IPS-15b (cell line): ENCODE data around the gene GRB7.
"Not testable (repeated sequence)": the region's sequence is repeated elsewhere in the genome, so short reads cannot be mapped to it uniquely, and the experiment has no call there.

ENCODE experiments used
- H3K27me3 ChIP-seq: one replicate; pipeline ENCODE4 v1.6.1; 2013; ENCODE audit warnings: low read length; ENCODE audit not compliant: control insufficient read depth, insufficient read depth
- H3K36me3 ChIP-seq: one replicate; pipeline ENCODE4 v1.6.1; 2013; ENCODE audit warnings: low read length; ENCODE audit not compliant: control insufficient read depth, insufficient read depth
- H3K4me1 ChIP-seq: one replicate; pipeline ENCODE4 v1.6.1; 2013; ENCODE audit warnings: mild to moderate bottlenecking, low read length; ENCODE audit not compliant: control insufficient read depth, insufficient read depth
- H3K4me3 ChIP-seq: one replicate; pipeline ENCODE4 v1.5.1; 2013; ENCODE audit warnings: low read depth, low read length
- H3K9ac ChIP-seq: one replicate; pipeline ENCODE4 v1.6.1; 2013; ENCODE audit warnings: low read depth, mild to moderate bottlenecking, low read length
- H3K9me3 ChIP-seq: one replicate; pipeline ENCODE4 v1.6.1; 2013; ENCODE audit warnings: mild to moderate bottlenecking, low read length; ENCODE audit not compliant: control insufficient read depth, insufficient read depth

GRB7 gene

GRCh38 chr17:39711851-39712250 is 25.9 kb upstream of the GRB7 start:
- peaks cover 82% of the 10 kb centered on the region for H3K36me3 ChIP-seq
- H3K9ac ChIP-seq: no peak overlapping the region
- H3K4me3 ChIP-seq: no peak overlapping the region
- no peaks in the 10 kb centered on the region for H3K4me1 ChIP-seq
- H3K27me3 ChIP-seq: no peaks in the 10 kb centered on the region
- H3K9me3 ChIP-seq: no peaks in the 10 kb centered on the region

DNA sequence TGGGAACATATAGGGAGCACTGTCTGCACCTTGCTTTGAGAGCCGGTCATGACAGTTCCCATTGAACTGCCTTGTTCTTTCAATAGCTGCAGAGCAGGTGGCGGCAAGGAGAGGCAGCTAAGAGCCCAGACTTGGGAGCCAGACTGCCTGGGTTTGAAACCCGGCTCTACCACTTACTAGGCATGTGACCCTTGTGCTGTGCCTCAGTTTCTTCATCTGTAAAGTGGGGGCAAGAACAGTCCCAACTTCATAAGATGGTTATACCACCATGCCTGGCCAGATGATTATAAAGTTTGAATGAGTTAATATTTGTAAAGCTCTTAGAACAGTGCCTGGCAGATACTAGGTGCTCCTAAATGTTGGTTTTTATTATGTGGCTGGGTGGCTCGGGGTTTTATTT is 23.5 kb upstream of the GRB7 start:
- Histone ChIP-seq H3K4me1 (no peaks in the 10 kb centered on the region), H3K36me3 (peaks cover 81% of the 10 kb centered on the region), H3K27me3 (no peaks in the 10 kb centered on the region), H3K9ac (no peak overlapping the region), H3K4me3 (no peak overlapping the region), H3K9me3 (no peaks in the 10 kb centered on the region)

DNA sequence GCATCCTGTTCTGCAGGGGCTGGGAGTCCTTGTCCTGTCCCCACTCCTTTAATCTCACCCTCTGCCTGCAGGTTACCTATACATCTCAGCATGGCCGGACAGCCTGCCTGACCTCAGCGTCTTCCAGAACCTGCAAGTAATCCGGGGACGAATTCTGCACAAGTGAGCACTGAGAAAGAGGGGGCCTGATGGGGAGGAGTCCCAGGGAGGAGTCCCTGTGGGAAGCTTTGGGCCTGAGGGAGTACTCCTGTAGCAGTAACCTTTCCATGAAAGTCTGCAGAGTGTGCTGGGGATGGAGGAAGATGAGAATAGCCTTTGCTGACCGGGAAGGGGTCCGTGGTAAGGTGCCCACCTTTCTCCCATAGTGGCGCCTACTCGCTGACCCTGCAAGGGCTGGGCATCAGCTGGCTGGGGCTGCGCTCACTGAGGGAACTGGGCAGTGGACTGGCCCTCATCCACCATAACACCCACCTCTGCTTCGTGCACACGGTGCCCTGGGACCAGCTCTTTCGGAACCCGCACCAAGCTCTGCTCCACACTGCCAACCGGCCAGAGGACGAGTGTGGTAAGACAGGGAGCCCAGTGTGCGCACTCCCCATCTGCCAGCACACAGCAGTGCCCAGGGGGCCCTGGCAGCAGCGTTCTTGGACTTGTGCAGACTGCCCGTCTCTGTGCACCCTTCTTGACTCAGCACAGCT is 22.2 kb upstream of the GRB7 start:
- H3K9me3 ChIP-seq: no peaks in the 10 kb centered on the region
- no peak overlapping the region for H3K9ac ChIP-seq
- H3K36me3 ChIP-seq: peaks cover 79% of the 10 kb centered on the region

DNA sequence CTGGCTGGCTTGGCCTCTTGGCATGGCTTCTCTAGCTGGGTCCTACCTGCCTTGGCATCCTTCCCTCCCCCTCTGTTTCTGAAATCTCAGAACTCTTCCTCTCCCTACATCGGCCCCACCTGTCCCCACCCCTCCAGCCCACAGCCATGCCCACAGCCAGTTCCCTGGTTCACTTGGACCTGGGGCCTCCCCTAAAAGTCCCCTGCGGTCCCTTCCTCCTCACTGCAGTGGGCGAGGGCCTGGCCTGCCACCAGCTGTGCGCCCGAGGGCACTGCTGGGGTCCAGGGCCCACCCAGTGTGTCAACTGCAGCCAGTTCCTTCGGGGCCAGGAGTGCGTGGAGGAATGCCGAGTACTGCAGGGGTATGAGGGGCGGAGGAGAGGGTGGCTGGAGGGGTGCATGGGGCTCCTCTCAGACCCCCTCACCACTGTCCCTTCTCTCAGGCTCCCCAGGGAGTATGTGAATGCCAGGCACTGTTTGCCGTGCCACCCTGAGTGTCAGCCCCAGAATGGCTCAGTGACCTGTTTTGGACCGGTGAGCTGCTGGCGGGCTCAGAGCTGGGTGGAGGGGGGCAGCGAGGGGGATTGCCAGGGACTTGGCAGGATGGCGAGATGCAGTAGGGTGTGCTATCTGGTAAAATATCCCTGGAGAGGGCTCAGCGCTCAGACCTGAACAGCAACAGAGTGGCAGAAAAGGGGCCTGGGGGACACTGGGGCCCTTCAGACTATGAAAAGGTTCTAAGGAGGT is 21.5 kb upstream of the GRB7 start:
- H3K4me3 ChIP-seq: no peak overlapping the region

More for the DNA sequence above, 22.2 kb upstream of the GRB7 start:
- Histone ChIP-seq H3K4me3 (no peak overlapping the region), H3K27me3 (no peaks in the 10 kb centered on the region), H3K4me1 (no peaks in the 10 kb centered on the region)

DNA sequence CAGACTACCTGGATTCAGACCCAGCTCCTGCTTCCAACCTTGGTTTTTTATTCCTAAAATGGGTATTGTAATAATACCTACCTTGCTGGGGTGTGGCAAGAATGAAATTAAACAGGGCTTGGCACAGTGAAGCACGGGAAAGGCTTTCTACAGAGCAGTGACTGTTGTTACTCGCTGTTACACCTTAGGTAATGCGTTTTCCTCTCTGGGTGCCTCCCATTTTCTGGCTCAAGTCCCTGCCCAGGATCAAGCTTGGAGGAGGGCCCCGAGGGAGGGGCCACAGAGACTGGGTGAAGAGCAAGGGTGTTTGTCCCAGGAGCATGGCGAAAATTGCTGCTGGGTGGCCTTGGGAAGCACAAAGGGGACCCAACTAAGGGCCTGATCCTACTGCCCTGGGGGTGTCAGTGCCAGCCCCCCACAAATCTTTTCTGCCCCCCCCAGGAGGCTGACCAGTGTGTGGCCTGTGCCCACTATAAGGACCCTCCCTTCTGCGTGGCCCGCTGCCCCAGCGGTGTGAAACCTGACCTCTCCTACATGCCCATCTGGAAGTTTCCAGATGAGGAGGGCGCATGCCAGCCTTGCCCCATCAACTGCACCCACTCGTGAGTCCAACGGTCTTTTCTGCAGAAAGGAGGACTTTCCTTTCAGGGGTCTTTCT is 20.7 kb upstream of the GRB7 start:
- H3K27me3 ChIP-seq: no peaks in the 10 kb centered on the region
- no peaks in the 10 kb centered on the region for H3K9me3 ChIP-seq
- H3K36me3 ChIP-seq: peaks cover 66% of the 10 kb centered on the region
- no peak overlapping the region for H3K4me3 ChIP-seq
- no peak overlapping the region for H3K9ac ChIP-seq
- H3K4me1 ChIP-seq: no peaks in the 10 kb centered on the region

More for the DNA sequence above, 21.5 kb upstream of the GRB7 start:
- Histone ChIP-seq H3K9ac (no peak overlapping the region), H3K27me3 (no peaks in the 10 kb centered on the region), H3K9me3 (no peaks in the 10 kb centered on the region), H3K4me1 (no peaks in the 10 kb centered on the region), H3K36me3 (peaks cover 74% of the 10 kb centered on the region)

DNA sequence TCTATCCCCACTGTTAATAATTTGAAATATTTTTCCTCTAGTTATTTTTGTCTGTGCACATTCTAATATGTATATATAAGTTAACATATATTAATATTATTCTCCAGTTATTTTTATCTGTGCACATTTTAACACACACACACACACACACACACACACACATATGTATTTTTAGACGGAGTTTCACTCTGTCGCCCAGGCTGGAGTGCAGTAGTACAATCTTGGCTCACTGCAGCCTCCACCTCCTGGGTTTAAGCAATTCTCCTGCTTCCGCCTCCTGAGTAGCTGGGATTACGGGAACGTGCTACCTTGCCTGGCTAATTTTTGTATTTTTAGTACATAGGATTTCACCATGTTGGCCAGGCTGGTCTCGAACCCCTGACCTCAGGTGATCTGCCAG is 20.1 kb upstream of the GRB7 start:
- Histone ChIP-seq H3K9me3 (no peaks in the 10 kb centered on the region), H3K36me3 (peaks cover 61% of the 10 kb centered on the region), H3K27me3 (no peaks in the 10 kb centered on the region), H3K9ac (no peak overlapping the region), H3K4me3 (no peak overlapping the region), H3K4me1 (no peaks in the 10 kb centered on the region)

- Histone ChIP-seq H3K9me3 (no peaks in the 10 kb centered on the region), H3K27me3 (no peaks in the 10 kb centered on the region), H3K4me1 (no peaks in the 10 kb centered on the region), H3K36me3 (peaks cover 60% of the 10 kb centered on the region), H3K9ac (no peak overlapping the region), H3K4me3 (no peak overlapping the region)
These were observed 18.0 kb upstream of the GRB7 start for GRCh38 chr17:39719563-39720355.

DNA sequence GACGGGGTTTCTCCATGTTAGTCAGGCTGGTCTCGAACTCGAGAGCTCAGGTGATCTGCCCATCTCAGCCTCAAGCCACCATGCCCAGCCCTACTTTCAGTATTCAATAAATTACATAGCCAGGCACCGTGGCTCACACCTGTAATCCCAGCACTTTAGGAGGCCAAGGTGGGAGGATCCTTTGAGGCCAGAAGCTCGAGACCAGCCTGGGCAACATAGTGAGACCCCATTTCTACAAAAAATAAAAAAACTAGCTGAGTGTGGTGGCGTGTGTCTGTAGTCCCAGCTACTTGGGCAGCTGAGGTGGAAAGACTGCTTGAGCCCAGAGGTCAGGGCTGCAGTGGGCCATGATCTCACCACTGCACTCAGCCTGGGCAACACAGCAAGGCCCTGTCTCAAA is 15.6 kb upstream of the GRB7 start:
- no peak overlapping the region for H3K9ac ChIP-seq
- H3K4me3 ChIP-seq: no peak overlapping the region
- peaks cover 51% of the 10 kb centered on the region for H3K36me3 ChIP-seq
- H3K27me3 ChIP-seq: no peaks in the 10 kb centered on the region
- H3K9me3 ChIP-seq: no peaks in the 10 kb centered on the region
- H3K4me1 ChIP-seq: no peaks in the 10 kb centered on the region

GRCh38 chr17:39722965-39723848 is 14.5 kb upstream of the GRB7 start:
- H3K4me1 ChIP-seq: no peaks in the 10 kb centered on the region
- no peak overlapping the region for H3K4me3 ChIP-seq
- no peaks in the 10 kb centered on the region for H3K27me3 ChIP-seq
- peaks cover 52% of the 10 kb centered on the region for H3K36me3 ChIP-seq
- no peak overlapping the region for H3K9ac ChIP-seq
- no peaks in the 10 kb centered on the region for H3K9me3 ChIP-seq

DNA sequence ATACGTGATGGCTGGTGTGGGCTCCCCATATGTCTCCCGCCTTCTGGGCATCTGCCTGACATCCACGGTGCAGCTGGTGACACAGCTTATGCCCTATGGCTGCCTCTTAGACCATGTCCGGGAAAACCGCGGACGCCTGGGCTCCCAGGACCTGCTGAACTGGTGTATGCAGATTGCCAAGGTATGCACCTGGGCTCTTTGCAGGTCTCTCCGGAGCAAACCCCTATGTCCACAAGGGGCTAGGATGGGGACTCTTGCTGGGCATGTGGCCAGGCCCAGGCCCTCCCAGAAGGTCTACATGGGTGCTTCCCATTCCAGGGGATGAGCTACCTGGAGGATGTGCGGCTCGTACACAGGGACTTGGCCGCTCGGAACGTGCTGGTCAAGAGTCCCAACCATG is 13.0 kb upstream of the GRB7 start:
- peaks cover 49% of the 10 kb centered on the region for H3K36me3 ChIP-seq
- H3K4me3 ChIP-seq: no peak overlapping the region
- no peak overlapping the region for H3K9ac ChIP-seq
- H3K4me1 ChIP-seq: peaks cover 5% of the 10 kb centered on the region
- H3K9me3 ChIP-seq: no peaks in the 10 kb centered on the region
- H3K27me3 ChIP-seq: no peaks in the 10 kb centered on the region

- H3K36me3 ChIP-seq: peaks cover 43% of the 10 kb centered on the region
- H3K27me3 ChIP-seq, H3K4me3 ChIP-seq, H3K4me1 ChIP-seq, H3K9me3 ChIP-seq, H3K9ac ChIP-seq: not testable (repeated sequence)
These were observed 11.8 kb upstream of the GRB7 start for GRCh38 chr17:39725923-39726322.
